RWPE2 (cell line): ENCODE results near the gene KRTAP24-1.

Experiments used
- ATAC-seq: fragments of 200-7000 bp; cut with Tn5 transposase; 3 replicates; pipeline ENCODE4 v1.9.1; 2021; ENCODE audit warnings: low read depth
- DNase-seq: peaks from one replicate; pipeline ENCODE4 v3.0.0-alpha.2; 2020; ENCODE audit warnings: low spot score
- H3K27ac ChIP-seq: fragments of 450-650 bp; 2 replicates; pipeline ENCODE4 v1.5.1; 2017; ENCODE audit warnings: mild to moderate bottlenecking; ENCODE audit not compliant: poor library complexity, severe bottlenecking
- H3K27me3 ChIP-seq: fragments of 250-450 bp; sonication (Bioruptor Pico); 2 replicates; pipeline ENCODE4 v1.5.1; 2021; ENCODE audit warnings: mild to moderate bottlenecking, moderate library complexity; ENCODE audit not compliant: insufficient read depth, poor library complexity, severe bottlenecking
- H3K36me3 ChIP-seq: fragments of 250-450 bp; sonication (Bioruptor Pico); 2 replicates; pipeline ENCODE4 v1.5.1; 2020; ENCODE audit warnings: low read depth, mild to moderate bottlenecking, moderate library complexity
- H3K4me1 ChIP-seq: fragments of 250-450 bp; sonication (Bioruptor Pico); 2 replicates; pipeline ENCODE4 v1.5.1; 2021; ENCODE audit warnings: mild to moderate bottlenecking, moderate library complexity; ENCODE audit not compliant: insufficient read depth, poor library complexity, severe bottlenecking
- H3K4me3 ChIP-seq: fragments of 250-450 bp; sonication (Bioruptor Pico); 2 replicates; pipeline ENCODE4 v1.5.1; 2021; ENCODE audit warnings: mild to moderate bottlenecking, moderate library complexity; ENCODE audit not compliant: severe bottlenecking
- H3K9me3 ChIP-seq: fragments of 250-450 bp; sonication (Bioruptor Pico); 2 replicates; pipeline ENCODE4 v1.5.1; 2021; ENCODE audit warnings: mild to moderate bottlenecking, moderate library complexity; ENCODE audit not compliant: severe bottlenecking
- TF ChIP-seq, protein P1 (sequence below): fragments of 450-650 bp; IDR thresholded peaks from one replicate; pipeline ENCODE4 v1.5.1; 2017; ENCODE audit warnings: mild to moderate bottlenecking, moderate library complexity; ENCODE audit not compliant: poor library complexity, severe bottlenecking

The KRTAP24-1 gene

DNA sequence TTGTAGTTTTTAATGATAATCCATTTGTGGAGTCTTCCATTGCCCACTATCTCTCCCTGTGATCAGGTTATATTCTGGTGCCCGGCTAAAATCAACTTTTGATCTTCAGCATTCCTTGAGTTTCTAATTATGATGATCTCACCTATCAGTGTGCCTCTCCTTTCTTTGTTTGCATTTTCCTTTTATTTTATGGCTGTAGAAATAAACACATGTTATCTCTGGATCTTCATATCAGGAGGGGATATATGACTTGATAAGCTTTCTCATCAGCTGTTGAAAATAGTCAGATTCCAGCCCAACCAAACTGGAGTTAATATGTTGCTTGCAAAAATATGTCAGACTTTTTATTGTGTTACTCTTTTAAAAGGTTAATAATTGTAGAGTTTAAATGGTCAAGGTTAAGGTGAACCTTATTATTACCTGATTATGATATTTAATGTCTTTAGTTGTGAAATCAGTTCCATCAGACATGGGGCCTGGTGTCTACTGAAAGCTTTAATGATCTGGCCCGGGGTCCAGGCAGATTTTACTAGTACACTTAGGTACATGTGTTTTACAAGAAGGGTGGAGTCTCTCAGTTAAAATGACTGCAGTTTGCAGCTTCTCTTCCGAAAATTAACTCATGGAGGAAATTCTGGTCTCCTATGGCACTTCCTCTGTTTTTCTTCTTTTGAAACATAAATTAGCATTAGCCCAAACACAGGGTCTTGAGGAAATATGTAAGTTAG is 12.8 kb downstream of the KRTAP24-1 start:
- Histone ChIP-seq H3K36me3 (no peaks in the 10 kb centered on the region), H3K27ac (no peak overlapping the region), H3K4me3 (no peak overlapping the region), H3K4me1 (no peaks in the 10 kb centered on the region), H3K27me3 (no peaks in the 10 kb centered on the region), H3K9me3 (no peaks in the 10 kb centered on the region)
- DNase-seq (no peak), ATAC-seq (no peak)
- TF ChIP-seq, protein P1, sequence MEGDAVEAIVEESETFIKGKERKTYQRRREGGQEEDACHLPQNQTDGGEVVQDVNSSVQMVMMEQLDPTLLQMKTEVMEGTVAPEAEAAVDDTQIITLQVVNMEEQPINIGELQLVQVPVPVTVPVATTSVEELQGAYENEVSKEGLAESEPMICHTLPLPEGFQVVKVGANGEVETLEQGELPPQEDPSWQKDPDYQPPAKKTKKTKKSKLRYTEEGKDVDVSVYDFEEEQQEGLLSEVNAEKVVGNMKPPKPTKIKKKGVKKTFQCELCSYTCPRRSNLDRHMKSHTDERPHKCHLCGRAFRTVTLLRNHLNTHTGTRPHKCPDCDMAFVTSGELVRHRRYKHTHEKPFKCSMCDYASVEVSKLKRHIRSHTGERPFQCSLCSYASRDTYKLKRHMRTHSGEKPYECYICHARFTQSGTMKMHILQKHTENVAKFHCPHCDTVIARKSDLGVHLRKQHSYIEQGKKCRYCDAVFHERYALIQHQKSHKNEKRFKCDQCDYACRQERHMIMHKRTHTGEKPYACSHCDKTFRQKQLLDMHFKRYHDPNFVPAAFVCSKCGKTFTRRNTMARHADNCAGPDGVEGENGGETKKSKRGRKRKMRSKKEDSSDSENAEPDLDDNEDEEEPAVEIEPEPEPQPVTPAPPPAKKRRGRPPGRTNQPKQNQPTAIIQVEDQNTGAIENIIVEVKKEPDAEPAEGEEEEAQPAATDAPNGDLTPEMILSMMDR: no peak

DNA sequence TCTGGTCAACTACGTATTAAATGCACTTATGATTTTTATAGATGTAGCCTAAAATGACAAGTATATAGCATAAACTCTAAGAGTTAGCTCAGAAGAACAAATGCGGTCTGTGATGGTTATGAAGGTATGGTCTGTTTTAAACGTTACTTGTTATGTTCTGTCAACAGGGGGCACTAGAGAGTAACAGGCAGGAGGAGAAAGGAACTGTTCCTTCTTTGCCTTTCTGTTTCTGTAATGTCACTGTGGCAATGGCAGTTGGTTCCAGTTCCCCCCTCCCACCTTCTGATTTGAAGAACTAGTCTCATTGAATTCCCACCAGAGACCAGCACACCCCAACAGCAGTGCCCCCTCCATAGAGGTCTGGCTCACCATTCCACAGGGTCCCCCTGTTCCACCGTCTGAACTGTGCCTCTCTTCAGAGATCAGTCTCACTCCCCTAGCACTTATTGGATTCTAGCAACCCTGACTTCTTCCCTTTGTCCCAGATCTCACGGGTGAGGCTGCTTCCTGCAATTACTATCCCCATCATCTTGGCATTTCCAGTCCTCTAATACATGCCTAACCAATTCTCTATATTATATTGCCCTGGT is 14.0 kb downstream of the KRTAP24-1 start:
- Histone ChIP-seq H3K9me3 (no peaks in the 10 kb centered on the region), H3K36me3 (no peaks in the 10 kb centered on the region), H3K4me3 (no peak overlapping the region), H3K4me1 (no peaks in the 10 kb centered on the region), H3K27ac (no peak overlapping the region), H3K27me3 (no peaks in the 10 kb centered on the region)
- TF ChIP-seq, protein P1: no peak
- DNase-seq (no peak), ATAC-seq (no peak)

DNA sequence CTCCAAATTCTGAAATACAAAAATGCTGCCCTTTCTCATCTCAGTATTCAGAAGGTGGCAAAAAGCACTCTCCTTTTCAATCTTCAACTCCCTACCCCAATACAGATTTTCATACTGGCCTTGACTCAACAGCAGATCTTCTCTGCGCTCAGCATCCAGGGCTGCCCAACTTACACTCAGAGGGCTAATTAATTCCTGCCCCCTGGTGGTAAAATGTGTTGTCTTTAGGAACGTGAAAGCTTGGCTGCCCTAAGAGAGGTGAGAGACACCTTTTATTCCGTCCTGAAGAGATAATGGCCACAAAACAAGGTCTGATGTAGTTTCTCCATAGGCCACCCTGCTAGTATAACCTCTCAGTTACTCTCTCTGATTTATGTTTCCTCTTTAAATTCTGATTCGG is 25.0 kb downstream of the KRTAP24-1 start:
- no peak overlapping the region for H3K4me3 ChIP-seq
- no peaks in the 10 kb centered on the region for H3K36me3 ChIP-seq
- H3K4me1 ChIP-seq: no peaks in the 10 kb centered on the region
- no peak overlapping the region for H3K27ac ChIP-seq
- DNase-seq: no peak
- peak; percentile 82 for ATAC-seq
- no peaks in the 10 kb centered on the region for H3K27me3 ChIP-seq
- TF ChIP-seq, protein P1: peak; percentile 69
- H3K9me3 ChIP-seq: no peaks in the 10 kb centered on the region

DNA sequence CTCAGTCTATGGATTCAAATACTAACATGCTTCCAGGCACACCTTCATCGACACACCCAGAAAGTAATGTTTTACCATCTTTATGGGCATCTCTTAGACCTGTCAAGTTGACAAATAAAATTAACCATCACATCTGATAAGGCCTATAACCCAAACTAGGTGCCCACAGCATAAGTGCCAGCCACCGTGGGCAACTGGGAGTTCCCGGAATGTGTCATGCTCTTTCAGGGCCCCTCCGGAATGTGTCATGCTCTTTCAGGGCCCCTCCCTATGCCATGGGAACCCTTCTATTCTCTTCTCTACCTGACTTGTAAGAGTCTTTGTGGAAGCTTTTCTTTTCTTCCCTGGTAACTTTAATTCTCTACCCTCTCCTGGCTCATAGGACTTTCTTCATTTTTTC is 26.6 kb downstream of the KRTAP24-1 start:
- TF ChIP-seq, protein P1: no peak
- Histone ChIP-seq H3K27ac (no peak overlapping the region), H3K9me3 (no peaks in the 10 kb centered on the region), H3K36me3 (no peaks in the 10 kb centered on the region), H3K4me1 (no peaks in the 10 kb centered on the region), H3K27me3 (no peaks in the 10 kb centered on the region), H3K4me3 (no peak overlapping the region)
- no peak for DNase-seq
- no peak for ATAC-seq

DNA sequence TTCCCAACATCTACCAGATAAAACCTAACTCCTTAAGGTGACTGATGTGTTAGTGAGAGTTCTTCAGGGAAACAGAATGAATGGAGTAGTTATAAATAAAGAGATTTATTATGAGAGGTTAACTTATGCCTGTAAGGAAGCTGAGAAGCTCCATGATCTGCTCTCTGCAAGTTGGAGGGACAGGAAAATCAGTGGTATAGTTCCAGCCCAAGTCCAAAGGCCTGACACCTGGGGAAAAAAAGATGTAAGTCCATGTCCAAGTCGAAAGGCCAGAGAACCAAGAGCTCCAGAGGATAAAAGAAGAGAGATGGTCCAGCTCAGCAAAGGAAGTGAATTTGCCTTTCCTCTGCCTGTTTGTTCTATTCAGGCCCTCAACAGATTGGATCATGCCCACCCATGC is 27.1 kb downstream of the KRTAP24-1 start:
- Histone ChIP-seq H3K36me3 (no peaks in the 10 kb centered on the region), H3K27ac (no peak overlapping the region), H3K27me3 (no peaks in the 10 kb centered on the region), H3K9me3 (no peaks in the 10 kb centered on the region), H3K4me3 (no peak overlapping the region), H3K4me1 (no peaks in the 10 kb centered on the region)
- ATAC-seq (no peak), DNase-seq (no peak)
- TF ChIP-seq, protein P1: no peak
